Testis (tissue), 3 donors: Measurements from ENCODE around the gene AMZ1. TPM values are rescaled to one million over a fixed set of nuclear protein-coding genes. Genes with fewer than 3 reads are reported as not detected.

Experiments used
- DNase-seq: peaks from one replicate; pipeline ENCODE4 v3.0.0-alpha.2; 2019
- H3K27ac ChIP-seq, 2 donors: fragments of 200-600 bp; sonication (generic); one replicate each; pipeline ENCODE4 v1.5.1; 2019
- H3K27me3 ChIP-seq: fragments of 200-600 bp; sonication (generic); one replicate; pipeline ENCODE4 v1.5.1; 2019
- H3K36me3 ChIP-seq: fragments of 200-600 bp; sonication (generic); one replicate; pipeline ENCODE4 v1.5.1; 2017; ENCODE audit warnings: low read depth; ENCODE audit errors: missing control alignments
- H3K4me1 ChIP-seq: fragments of 200-600 bp; sonication (generic); one replicate; pipeline ENCODE4 v1.5.1; 2019
- H3K4me3 ChIP-seq, 2 donors: fragments of 200-600 bp; sonication (generic); one replicate each; pipeline ENCODE4 v1.5.1; 2017 to 2019
- H3K9me3 ChIP-seq: fragments of 200-600 bp; sonication (generic); one replicate; pipeline ENCODE4 v1.5.1; 2017
- POLR2A ChIP-seq: fragments of 450-650 bp; IDR thresholded peaks from one replicate; pipeline ENCODE4 v1.6.1; 2017; ENCODE audit warnings: antibody characterized with exemption, mild to moderate bottlenecking, moderate library complexity
- WGBS, 2 donors: methylation state at CpG; one replicate each; pipeline ENCODE4 v1.1.5; 2018; 5-methylcytosine and 5-hydroxymethylcytosine counted together
- intact Hi-C: fragments of 100-400 bp; cut with DNase I; formaldehyde crosslinking; loops from one replicate; pipeline ENCODE4 v1.15.1; 2023; ENCODE audit warnings: low total_unique reads
- polyA plus RNA-seq: library from polyadenylated mRNA; stranded (reverse); fragments of 350-450 nt; fragmentation: Illumina TruSeq; extraction: RNeasy Lipid Tissue Mini Kit (QIAGEN cat#74804); gene quantifications from one replicate; pipeline ENCODE4 v1.2.3, GENCODE V29; 2014; ENCODE audit warnings: low read depth, low replicate concordance; ENCODE audit not compliant: insufficient read depth
- total RNA-seq, 2 donors: library from RNA; depleted of rRNA; stranded (reverse); fragments of >200 nt; gene quantifications; one replicate each; pipeline ENCODE4 v1.2.3, GENCODE V29; 2016
- TF ChIP-seq, protein P1 (sequence below), 3 experiments: fragments of 450-650 bp in 2 of 3; fragments of 200-600 bp in 1 of 3; sonication (generic) in 1 of 3; IDR thresholded peaks; one replicate each; pipeline ENCODE4 v1.5.1; 2016 to 2019; ENCODE audit warnings: antibody characterized with exemption in 3 of 3, mild to moderate bottlenecking in 2 of 3, moderate library complexity in 1 of 3

Gene AMZ1
- total and polyA plus RNA-seq, 3 donors from 2014 or later = 1.1 to 3.2 (median 2.7) TPM

GRCh38 chr7:2718296-2718965, 30.4 kb downstream of the AMZ1 start:
- 82 to 91% methylated on average over 33 to 34 of the region's 34 CpGs for WGBS, 2 donors
- Histone ChIP-seq H3K4me3 (no peak overlapping the region), H3K36me3 (no peaks in the 10 kb centered on the region), H3K9me3 (no peaks in the 10 kb centered on the region), H3K27ac (no peak overlapping the region), H3K27me3 (no peaks in the 10 kb centered on the region), H3K4me1 (peaks cover 23% of the 10 kb centered on the region)
- no peak for DNase-seq
- TF ChIP-seq POLR2A = no peak
- TF ChIP-seq, protein P1, sequence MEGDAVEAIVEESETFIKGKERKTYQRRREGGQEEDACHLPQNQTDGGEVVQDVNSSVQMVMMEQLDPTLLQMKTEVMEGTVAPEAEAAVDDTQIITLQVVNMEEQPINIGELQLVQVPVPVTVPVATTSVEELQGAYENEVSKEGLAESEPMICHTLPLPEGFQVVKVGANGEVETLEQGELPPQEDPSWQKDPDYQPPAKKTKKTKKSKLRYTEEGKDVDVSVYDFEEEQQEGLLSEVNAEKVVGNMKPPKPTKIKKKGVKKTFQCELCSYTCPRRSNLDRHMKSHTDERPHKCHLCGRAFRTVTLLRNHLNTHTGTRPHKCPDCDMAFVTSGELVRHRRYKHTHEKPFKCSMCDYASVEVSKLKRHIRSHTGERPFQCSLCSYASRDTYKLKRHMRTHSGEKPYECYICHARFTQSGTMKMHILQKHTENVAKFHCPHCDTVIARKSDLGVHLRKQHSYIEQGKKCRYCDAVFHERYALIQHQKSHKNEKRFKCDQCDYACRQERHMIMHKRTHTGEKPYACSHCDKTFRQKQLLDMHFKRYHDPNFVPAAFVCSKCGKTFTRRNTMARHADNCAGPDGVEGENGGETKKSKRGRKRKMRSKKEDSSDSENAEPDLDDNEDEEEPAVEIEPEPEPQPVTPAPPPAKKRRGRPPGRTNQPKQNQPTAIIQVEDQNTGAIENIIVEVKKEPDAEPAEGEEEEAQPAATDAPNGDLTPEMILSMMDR (IDR thresholded peaks at IDR 0.05) = no peak
- intact Hi-C loops = no loop called here

- Histone ChIP-seq H3K36me3 (no peaks in the 10 kb centered on the region), H3K4me1 (peaks cover 23% of the 10 kb centered on the region), H3K4me3 (no peak overlapping the region), H3K27me3 (no peaks in the 10 kb centered on the region), H3K27ac (no peak overlapping the region), H3K9me3 (no peaks in the 10 kb centered on the region)
- no peak for TF ChIP-seq POLR2A
- TF ChIP-seq, protein P1 (IDR thresholded peaks at IDR 0.05) = peak in 1 of 3 experiments; percentile 39
- DNase-seq = no peak
- intact Hi-C loops = no loop called here
- WGBS, 2 donors = 88 to 89% methylated on average over 7 to 16 of the region's 16 CpGs
Measured at GRCh38 chr7:2719007-2719406, 31.0 kb downstream of the AMZ1 start.

GRCh38 chr7:2720024-2720423, 32.0 kb downstream of the AMZ1 start:
- TF ChIP-seq, protein P1 (IDR thresholded peaks at IDR 0.05) = no peak
- TF ChIP-seq POLR2A = no peak
- H3K4me1 ChIP-seq = peaks cover 23% of the 10 kb centered on the region
- WGBS, 2 donors = 87 to 96% methylated on average over 16 of the region's 16 CpGs
- H3K27ac ChIP-seq = no peak overlapping the region
- no peaks in the 10 kb centered on the region for H3K9me3 ChIP-seq
- DNase-seq = no peak
- H3K36me3 ChIP-seq = no peaks in the 10 kb centered on the region
- intact Hi-C loops = no loop called here
- no peaks in the 10 kb centered on the region for H3K27me3 ChIP-seq
- no peak overlapping the region for H3K4me3 ChIP-seq

DNA sequence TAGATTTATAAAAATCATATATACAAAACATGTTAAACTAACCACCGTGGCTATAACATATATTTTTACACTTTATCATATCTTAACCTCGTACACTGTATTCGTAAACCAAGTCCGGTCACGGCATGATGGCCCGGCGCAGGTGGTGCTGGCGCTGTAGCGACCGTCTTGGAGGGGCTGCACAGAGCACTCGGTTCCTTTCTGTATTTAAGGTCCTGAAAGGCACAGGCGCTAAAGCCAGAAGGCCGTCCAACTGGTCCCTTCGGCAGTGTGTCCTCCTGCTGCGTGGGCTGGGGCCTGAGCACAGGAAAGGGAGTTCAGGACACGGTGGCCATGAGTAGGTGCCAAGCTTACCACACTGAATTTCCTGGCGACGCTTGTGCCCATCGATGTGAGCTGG, 33.8 kb downstream of the AMZ1 start:
- intact Hi-C loops = no loop called here
- H3K4me1 ChIP-seq = peaks cover 12% of the 10 kb centered on the region
- no peak for DNase-seq
- no peaks in the 10 kb centered on the region for H3K9me3 ChIP-seq
- no peak overlapping the region for H3K27ac ChIP-seq
- WGBS, 2 donors = 85 to 88% methylated on average over 19 of the region's 19 CpGs
- TF ChIP-seq POLR2A = no peak
- TF ChIP-seq, protein P1 (IDR thresholded peaks at IDR 0.05) = no peak
- no peaks in the 10 kb centered on the region for H3K27me3 ChIP-seq
- no peak overlapping the region for H3K4me3 ChIP-seq
- H3K36me3 ChIP-seq = no peaks in the 10 kb centered on the region

- 95 to 99% methylated on average over 4 of the region's 4 CpGs for WGBS, 2 donors
Measured at GRCh38 chr7:2722591-2722990, 34.6 kb downstream of the AMZ1 start.

More at GRCh38 chr7:2722591-2722990, 34.6 kb downstream of the AMZ1 start:
- TF ChIP-seq POLR2A = no peak
- TF ChIP-seq, protein P1 (IDR thresholded peaks at IDR 0.05) = no peak
- intact Hi-C loops = no loop called here
- Histone ChIP-seq H3K4me3 (no peak overlapping the region), H3K4me1 (peaks cover 5% of the 10 kb centered on the region), H3K27ac (no peak overlapping the region), H3K9me3 (no peaks in the 10 kb centered on the region), H3K36me3 (no peaks in the 10 kb centered on the region), H3K27me3 (no peaks in the 10 kb centered on the region)
- no peak for DNase-seq
